Keratinocyte (primary cell): ENCODE data around the gene CDC6.

Experiments
- EZH2 ChIP-seq: IDR thresholded peaks from one replicate; pipeline ENCODE4 v1.6.1; 2012; ENCODE audit warnings: inconsistent platforms, mild to moderate bottlenecking, low read length, moderate library complexity
- TF ChIP-seq, protein P1 (sequence below), 3 experiments: IDR thresholded peaks in 1 of 3; conservative IDR thresholded peaks in 1 of 3; optimal IDR thresholded peaks in 1 of 3; 2 replicates in 2 of 3; 3 replicates in 1 of 3; pipeline versions ENCODE3 to v1.5.1; 2011; ENCODE audit warnings: low read length in 3 of 3, mild to moderate bottlenecking in 3 of 3, moderate library complexity in 2 of 3, control low read depth in 1 of 3, inconsistent platforms in 1 of 3; ENCODE audit not compliant: insufficient read depth in 2 of 3; ENCODE audit errors: extremely low read depth in 1 of 3

- TF ChIP-seq, protein P1, sequence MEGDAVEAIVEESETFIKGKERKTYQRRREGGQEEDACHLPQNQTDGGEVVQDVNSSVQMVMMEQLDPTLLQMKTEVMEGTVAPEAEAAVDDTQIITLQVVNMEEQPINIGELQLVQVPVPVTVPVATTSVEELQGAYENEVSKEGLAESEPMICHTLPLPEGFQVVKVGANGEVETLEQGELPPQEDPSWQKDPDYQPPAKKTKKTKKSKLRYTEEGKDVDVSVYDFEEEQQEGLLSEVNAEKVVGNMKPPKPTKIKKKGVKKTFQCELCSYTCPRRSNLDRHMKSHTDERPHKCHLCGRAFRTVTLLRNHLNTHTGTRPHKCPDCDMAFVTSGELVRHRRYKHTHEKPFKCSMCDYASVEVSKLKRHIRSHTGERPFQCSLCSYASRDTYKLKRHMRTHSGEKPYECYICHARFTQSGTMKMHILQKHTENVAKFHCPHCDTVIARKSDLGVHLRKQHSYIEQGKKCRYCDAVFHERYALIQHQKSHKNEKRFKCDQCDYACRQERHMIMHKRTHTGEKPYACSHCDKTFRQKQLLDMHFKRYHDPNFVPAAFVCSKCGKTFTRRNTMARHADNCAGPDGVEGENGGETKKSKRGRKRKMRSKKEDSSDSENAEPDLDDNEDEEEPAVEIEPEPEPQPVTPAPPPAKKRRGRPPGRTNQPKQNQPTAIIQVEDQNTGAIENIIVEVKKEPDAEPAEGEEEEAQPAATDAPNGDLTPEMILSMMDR (optimal IDR thresholded peaks at IDR 0.05 in 1 of 3, IDR thresholded peaks at IDR 0.05 in 1 of 3, conservative IDR thresholded peaks at IDR 0.05 in 1 of 3; ENCODE audit: extremely low read depth in 1 of 3, insufficient read depth in 2 of 3, low read length in 3 of 3), result no peak
- TF ChIP-seq EZH2, result no peak
Measured at GRCh38 chr17:40338941-40339649, 51.4 kb downstream of the CDC6 start.
